Muscle layer of duodenum (tissue), 2 donors: ENCODE results near the gene SMARCAL1.

ENCODE experiments used
- H3K27ac ChIP-seq: one replicate; pipeline ENCODE4 v1.7.0; 2013; ENCODE audit warnings: mild to moderate bottlenecking, low read length
- H3K27me3 ChIP-seq: one replicate; pipeline ENCODE4 v1.7.0; 2013; ENCODE audit warnings: low read depth, mild to moderate bottlenecking, control low read depth, low read length
- H3K36me3 ChIP-seq, 2 donors: one replicate each; pipeline ENCODE4 v1.7.0; 2013; ENCODE audit warnings: low read length in 2 of 2, control low read depth in 1 of 2, mild to moderate bottlenecking in 1 of 2; ENCODE audit not compliant: insufficient read depth in 2 of 2, control insufficient read depth in 1 of 2
- H3K4me1 ChIP-seq, 2 donors: one replicate each; pipeline ENCODE4 v1.7.0; 2013; ENCODE audit warnings: low read length in 2 of 2, mild to moderate bottlenecking in 2 of 2, control low read depth in 1 of 2, moderate library complexity in 1 of 2; ENCODE audit not compliant: insufficient read depth in 2 of 2, control insufficient read depth in 1 of 2
- H3K4me3 ChIP-seq, 2 donors: one replicate each; pipeline ENCODE4 v1.7.0; 2013; ENCODE audit warnings: low read length in 2 of 2, low read depth in 1 of 2, mild to moderate bottlenecking in 1 of 2
- H3K9me3 ChIP-seq, 2 donors: one replicate each; pipeline ENCODE4 v1.7.0; 2013; ENCODE audit warnings: low read length in 2 of 2, control low read depth in 1 of 2, mild to moderate bottlenecking in 1 of 2; ENCODE audit not compliant: control insufficient read depth in 1 of 2
- donor health status: healthy.

SMARCAL1 gene

DNA sequence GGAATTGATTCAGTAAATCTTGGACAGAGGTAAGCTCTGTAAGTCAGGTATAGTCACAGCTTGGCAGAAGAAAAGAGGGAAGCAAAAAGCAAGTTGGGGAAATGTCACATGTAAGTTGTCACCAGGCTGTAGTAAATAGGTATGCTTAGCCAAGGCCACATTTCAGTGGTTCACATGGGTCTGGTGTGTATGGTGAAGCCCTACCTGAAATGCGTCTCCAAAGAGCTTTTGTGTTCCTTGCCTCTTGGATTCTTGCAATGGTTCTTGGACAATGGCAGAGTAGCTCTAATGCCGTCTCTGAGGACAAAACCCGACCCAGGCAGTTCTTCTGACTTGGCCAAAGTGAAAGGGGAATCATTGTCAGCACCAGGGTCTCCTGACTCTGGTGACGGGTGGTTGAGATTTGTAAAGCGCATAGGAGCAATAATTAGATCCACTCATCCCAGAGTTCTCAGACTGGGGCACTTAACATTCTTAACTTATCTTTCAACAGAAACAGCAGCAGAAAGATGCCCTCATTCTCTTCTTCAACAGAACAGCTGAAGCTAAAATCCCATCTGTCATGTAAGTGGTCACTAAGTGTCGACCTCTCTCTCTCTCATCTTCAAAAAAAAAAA, 51.9 kb downstream of the SMARCAL1 start:
- Histone ChIP-seq H3K36me3 (peaks cover 11 to 40% of the 10 kb centered on the region in 2 donors), H3K9me3 (no peaks in the 10 kb centered on the region), H3K27ac (no peak overlapping the region), H3K4me3 (no peak overlapping the region), H3K27me3 (no peaks in the 10 kb centered on the region), H3K4me1 (no peaks in the 10 kb centered on the region)

- Histone ChIP-seq H3K4me1 (no peaks in the 10 kb centered on the region), H3K27me3 (no peaks in the 10 kb centered on the region), H3K9me3 (no peaks in the 10 kb centered on the region), H3K36me3 (peaks cover 11 to 50% of the 10 kb centered on the region in 2 donors), H3K4me3 (no peak overlapping the region), H3K27ac (no peak overlapping the region)
These were observed 53.4 kb downstream of the SMARCAL1 start for GRCh38 chr2:216465579-216466195.

DNA sequence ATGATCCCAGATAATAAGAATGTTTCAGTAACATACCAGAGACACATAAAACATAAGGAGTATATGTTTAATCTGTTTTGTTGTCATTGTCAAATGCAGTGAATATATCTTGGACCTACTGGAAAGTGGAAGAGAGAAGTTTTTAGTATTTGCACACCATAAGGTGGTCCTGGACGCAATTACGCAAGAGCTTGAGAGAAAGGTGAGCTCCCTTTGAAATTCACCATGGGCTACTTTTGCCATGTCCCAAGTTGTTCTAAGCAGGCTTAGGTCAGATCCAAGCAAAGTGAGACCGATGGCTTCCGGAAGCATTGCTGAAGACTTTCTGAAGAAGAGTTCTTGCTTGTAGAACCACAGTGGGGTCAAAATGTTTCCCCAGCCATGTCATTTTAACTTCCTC, 55.6 kb downstream of the SMARCAL1 start:
- Histone ChIP-seq H3K27me3 (no peaks in the 10 kb centered on the region), H3K4me1 (no peaks in the 10 kb centered on the region), H3K9me3 (no peaks in the 10 kb centered on the region), H3K36me3 (peaks cover 10 to 52% of the 10 kb centered on the region in 2 donors), H3K27ac (no peak overlapping the region), H3K4me3 (no peak overlapping the region)

GRCh38 chr2:216469661-216470060, 57.4 kb downstream of the SMARCAL1 start:
- H3K27ac ChIP-seq, result no peak overlapping the region
- no peaks in the 10 kb centered on the region for H3K4me1 ChIP-seq
- peaks cover 10 to 42% of the 10 kb centered on the region in 2 donors for H3K36me3 ChIP-seq
- H3K4me3 ChIP-seq, result no peak overlapping the region
- H3K27me3 ChIP-seq, result no peaks in the 10 kb centered on the region
- H3K9me3 ChIP-seq, result no peaks in the 10 kb centered on the region

DNA sequence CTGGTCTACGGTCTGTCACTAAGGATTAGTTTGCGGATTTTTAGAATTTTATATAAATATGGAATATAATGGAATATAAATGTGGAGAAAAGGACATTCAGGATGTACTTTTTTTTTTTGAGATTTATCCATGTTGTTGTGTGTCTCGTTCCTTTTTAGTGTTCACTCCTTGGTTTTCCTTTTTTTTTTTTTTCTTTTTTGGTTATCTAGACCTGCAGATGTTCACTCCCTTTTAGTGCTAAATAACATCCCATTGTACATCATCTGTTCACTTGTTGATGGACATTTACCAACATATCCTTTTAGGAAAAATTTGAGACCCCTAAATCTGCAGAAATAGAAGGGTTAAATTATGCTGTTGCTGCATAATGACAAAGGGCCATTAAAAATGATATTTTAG, 60.9 kb downstream of the SMARCAL1 start:
- Histone ChIP-seq H3K4me1 (no peaks in the 10 kb centered on the region), H3K36me3 (peaks cover 14 to 54% of the 10 kb centered on the region in 2 donors), H3K27me3 (no peaks in the 10 kb centered on the region), H3K4me3 (no peak overlapping the region), H3K9me3 (no peaks in the 10 kb centered on the region), H3K27ac (no peak overlapping the region)

- Histone ChIP-seq H3K4me1 (no peaks in the 10 kb centered on the region), H3K27me3 (no peaks in the 10 kb centered on the region), H3K4me3 (peak overlapping the region in 1 of 2 donors; percentile 10), H3K27ac (no peak overlapping the region), H3K9me3 (no peaks in the 10 kb centered on the region), H3K36me3 (peaks cover 24 to 55% of the 10 kb centered on the region in 2 donors)
These were observed 62.8 kb downstream of the SMARCAL1 start for GRCh38 chr2:216474925-216475670.

DNA sequence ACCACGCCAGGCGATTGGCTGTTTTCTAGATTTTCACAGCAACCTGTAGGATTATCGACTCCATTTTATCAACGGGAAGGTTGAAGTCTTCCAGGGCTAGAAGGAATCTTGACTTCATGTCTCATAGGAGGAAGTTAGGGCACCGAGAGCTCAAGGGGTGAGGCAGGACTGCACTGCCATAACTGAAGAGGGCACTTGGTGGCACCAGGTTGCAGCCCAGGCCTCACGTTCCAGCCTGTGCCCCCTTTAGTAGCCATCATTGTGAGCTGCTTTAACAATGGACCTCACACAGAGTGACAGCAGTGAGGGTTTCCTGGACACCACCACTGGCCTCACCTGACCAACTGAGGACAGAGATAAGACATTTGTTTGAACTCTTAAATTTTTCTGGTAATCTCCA, 63.5 kb downstream of the SMARCAL1 start:
- Histone ChIP-seq H3K4me1 (no peaks in the 10 kb centered on the region), H3K27me3 (no peaks in the 10 kb centered on the region), H3K36me3 (peaks cover 27 to 53% of the 10 kb centered on the region in 2 donors), H3K27ac (no peak overlapping the region), H3K4me3 (no peak overlapping the region), H3K9me3 (no peaks in the 10 kb centered on the region)

DNA sequence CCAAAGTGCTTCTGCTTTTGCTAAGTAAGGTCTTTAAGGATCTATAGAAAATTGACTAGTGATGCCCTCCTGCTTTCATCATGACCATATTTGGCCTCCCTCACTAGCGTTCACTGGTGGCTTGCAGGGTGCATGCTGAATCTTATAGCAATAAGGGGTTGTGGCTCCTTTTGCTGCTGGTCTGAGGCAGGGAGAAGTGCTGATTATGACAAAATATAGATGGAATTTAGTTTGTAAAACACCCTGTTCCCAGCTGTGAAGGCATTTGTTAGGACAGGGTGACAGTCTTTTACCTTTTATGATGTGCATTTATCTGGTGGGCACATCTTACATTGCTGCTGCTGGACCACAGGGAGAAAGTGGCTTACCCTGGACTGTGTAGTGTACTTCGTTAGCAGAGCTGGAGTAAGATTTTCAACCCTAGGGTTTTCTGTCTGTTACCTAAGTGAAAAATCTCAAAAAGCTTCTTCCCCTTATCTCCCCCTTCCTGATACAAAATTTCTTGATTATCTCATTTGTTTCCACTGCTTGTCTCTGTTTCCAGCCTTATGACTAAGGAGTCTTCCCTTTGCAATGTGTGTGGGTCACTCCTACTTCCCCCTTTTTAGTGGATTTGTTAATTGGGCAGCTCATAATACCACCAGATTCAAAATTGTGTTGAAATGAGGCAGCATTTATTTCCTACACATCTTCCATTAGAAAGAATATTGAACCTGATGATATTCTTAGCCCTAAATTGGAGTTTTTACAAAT, 65.2 kb downstream of the SMARCAL1 start:
- Histone ChIP-seq H3K36me3 (peaks cover 23 to 49% of the 10 kb centered on the region in 2 donors), H3K27ac (no peak overlapping the region)

DNA sequence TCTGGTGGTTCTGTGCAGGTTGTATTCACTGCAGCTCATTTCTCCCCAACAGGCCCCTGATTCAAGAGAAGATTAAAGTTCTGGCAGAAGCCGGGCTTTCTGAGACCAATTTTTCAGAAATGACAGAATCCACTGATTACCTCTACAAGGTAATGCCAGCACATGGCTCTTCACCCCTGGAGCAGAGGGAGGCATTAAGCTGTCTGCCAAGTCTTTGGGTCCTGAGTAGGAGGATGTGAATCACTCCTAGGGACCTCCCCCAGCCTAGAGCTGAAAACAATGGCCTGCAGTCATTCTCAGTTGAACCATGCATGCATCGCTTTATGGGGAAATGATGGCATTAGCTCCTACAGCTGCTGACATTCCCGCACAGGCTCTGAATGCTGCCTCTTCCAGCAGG, 65.9 kb downstream of the SMARCAL1 start:
- Histone ChIP-seq H3K36me3 (peaks cover 23 to 56% of the 10 kb centered on the region in 2 donors), H3K4me1 (no peaks in the 10 kb centered on the region), H3K27me3 (no peaks in the 10 kb centered on the region), H3K9me3 (no peaks in the 10 kb centered on the region), H3K4me3 (no peak overlapping the region), H3K27ac (no peak overlapping the region)

More for the DNA sequence above, 65.2 kb downstream of the SMARCAL1 start:
- Histone ChIP-seq H3K9me3 (no peaks in the 10 kb centered on the region), H3K27me3 (no peaks in the 10 kb centered on the region), H3K4me3 (no peak overlapping the region), H3K4me1 (no peaks in the 10 kb centered on the region)

- Histone ChIP-seq H3K27ac (no peak overlapping the region), H3K9me3 (no peaks in the 10 kb centered on the region), H3K4me1 (no peaks in the 10 kb centered on the region), H3K4me3 (no peak overlapping the region), H3K36me3 (peaks cover 23 to 60% of the 10 kb centered on the region in 2 donors), H3K27me3 (no peaks in the 10 kb centered on the region)
These were observed 66.5 kb downstream of the SMARCAL1 start for GRCh38 chr2:216478791-216479190.

DNA sequence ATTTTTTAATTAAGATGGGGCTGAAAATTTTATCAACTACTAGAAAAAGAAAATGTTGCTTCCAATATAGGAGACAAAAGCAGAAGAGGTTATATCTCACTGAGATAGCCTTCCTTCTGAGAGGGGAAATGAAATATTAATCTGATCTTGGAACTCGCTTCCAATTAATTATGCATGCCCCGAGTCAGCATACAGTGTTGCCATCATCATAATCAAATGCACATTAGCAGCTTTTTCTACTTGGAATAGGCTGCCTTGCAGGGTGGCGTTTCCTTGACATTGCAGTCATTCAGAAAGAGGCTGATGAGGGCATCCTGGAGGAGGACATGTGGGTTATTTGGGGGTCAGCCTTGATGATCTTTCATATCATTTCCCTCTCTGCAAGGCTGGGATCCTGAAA, 67.9 kb downstream of the SMARCAL1 start:
- Histone ChIP-seq H3K9me3 (no peaks in the 10 kb centered on the region), H3K4me1 (no peaks in the 10 kb centered on the region), H3K27ac (no peak overlapping the region), H3K27me3 (no peaks in the 10 kb centered on the region), H3K4me3 (no peak overlapping the region), H3K36me3 (peaks cover 23 to 55% of the 10 kb centered on the region in 2 donors)
